ENCODE results near the gene GRN.

The GRN gene

GRCh38 chr17:44396946-44397345 is 51.8 kb downstream of the GRN start:
- CTCF ChIA-PET = no interaction called here
- Mint-ChIP-seq H3K4me3 (no peak overlapping the region), H3K27me3 (no peaks in the 10 kb centered on the region), H3K27ac (no peak overlapping the region), H3K36me3 (peaks cover 39% of the 10 kb centered on the region), H3K9me3 (no peaks in the 10 kb centered on the region), H3K4me1 (no peaks in the 10 kb centered on the region)
- no peak for DNase-seq

- no peak overlapping the region for H3K27ac Mint-ChIP-seq
- no peaks in the 10 kb centered on the region for H3K9me3 Mint-ChIP-seq
- no peaks in the 10 kb centered on the region for H3K4me1 Mint-ChIP-seq
These were observed 52.7 kb downstream of the GRN start for GRCh38 chr17:44397479-44398440.

GRCh38 chr17:44398692-44399691 is 53.9 kb downstream of the GRN start:
- Mint-ChIP-seq H3K9me3 (no peaks in the 10 kb centered on the region), H3K36me3 (peaks cover 43% of the 10 kb centered on the region), H3K4me1 (no peaks in the 10 kb centered on the region), H3K4me3 (no peak overlapping the region), H3K27ac (no peak overlapping the region), H3K27me3 (no peaks in the 10 kb centered on the region)
- CTCF ChIA-PET = interaction anchor here (0.6 to 5.9 kb wide), 2 partner anchors 123 to 136 kb away, joined by 4 to 32 read pairs; no protein-coding TSS in a partner anchor
- DNase-seq = no peak

More at GRCh38 chr17:44397479-44398440, 52.7 kb downstream of the GRN start:
- no peak for DNase-seq
- Mint-ChIP-seq H3K36me3 (peaks cover 42% of the 10 kb centered on the region), H3K4me3 (no peak overlapping the region), H3K27me3 (no peaks in the 10 kb centered on the region)
- CTCF ChIA-PET = interaction anchor here (5.9 kb wide), 1 partner anchor 124 kb away, joined by 32 read pairs; no protein-coding TSS in a partner anchor

GRCh38 chr17:44400226-44400847 is 55.2 kb downstream of the GRN start:
- no peaks in the 10 kb centered on the region for H3K4me1 Mint-ChIP-seq
- CTCF ChIA-PET = interaction anchor here (0.6 to 5.9 kb wide), 2 partner anchors 122 to 134 kb away, joined by 4 to 32 read pairs; no protein-coding TSS in a partner anchor
- H3K27me3 Mint-ChIP-seq = no peaks in the 10 kb centered on the region
- no peak for DNase-seq
- no peak overlapping the region for H3K4me3 Mint-ChIP-seq
- H3K9me3 Mint-ChIP-seq = no peaks in the 10 kb centered on the region
- H3K36me3 Mint-ChIP-seq = peaks cover 45% of the 10 kb centered on the region
- H3K27ac Mint-ChIP-seq = no peak overlapping the region
